PC-3 (cell line): ENCODE measurements around the gene DGAT2.

Experiments used
- CTCF ChIP-seq: fragments of 300-600 bp; sonication (generic); conservative IDR thresholded peaks from 2 replicates; pipeline ENCODE4 v1.5.1; 2017; ENCODE audit warnings: antibody characterized with exemption, low read depth, mild to moderate bottlenecking, low read length
- EZH2 ChIP-seq: fragments of 300-600 bp; sonication (generic); IDR thresholded peaks from one replicate; pipeline ENCODE4 v1.6.1; 2017; ENCODE audit warnings: antibody characterized with exemption, mild to moderate bottlenecking, low read length; ENCODE audit not compliant: unreplicated experiment

GRCh38 chr11:75737314-75737713 lies 31.3 kb upstream of the DGAT2 start:
- TF ChIP-seq CTCF (no peak), EZH2 (no peak)
